ENCODE results near the gene RNF144A.
A peak's percentile ranks its signal among the peaks of the same experiment; 100 is the strongest.

RNF144A gene

GRCh38 chr2:7044253-7045250, 127.3 kb downstream of the RNF144A start:
- DNase-seq (ENCODE audit: low spot score), result peak; percentile 86

GRCh38 chr2:7045601-7046590, 128.7 kb downstream of the RNF144A start:
- DNase-seq (ENCODE audit: low spot score), result no peak

DNA sequence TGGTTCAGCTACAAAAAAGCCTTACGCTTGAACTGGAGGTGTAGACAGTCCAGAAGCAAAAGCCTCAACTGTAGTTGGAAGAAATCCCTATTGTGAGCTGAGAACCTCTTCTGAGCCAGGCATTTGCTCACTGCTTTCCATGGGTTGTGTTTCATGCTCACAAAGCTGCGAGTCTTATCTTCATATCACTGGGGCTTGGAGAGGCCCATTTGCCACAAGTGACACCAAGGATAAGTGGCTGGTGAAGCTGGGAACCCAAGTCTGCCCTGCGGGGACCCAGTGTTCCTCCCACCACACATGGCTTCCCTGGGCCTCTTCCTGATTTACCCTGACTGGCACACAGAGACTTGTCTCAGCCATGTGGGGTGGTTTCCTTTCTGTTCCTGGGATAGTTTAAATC, 130.4 kb downstream of the RNF144A start:
- DNase-seq (ENCODE audit: low spot score), result no peak

GRCh38 chr2:7048762-7049294, 131.6 kb downstream of the RNF144A start:
- no peak for DNase-seq (ENCODE audit: low spot score)

DNA sequence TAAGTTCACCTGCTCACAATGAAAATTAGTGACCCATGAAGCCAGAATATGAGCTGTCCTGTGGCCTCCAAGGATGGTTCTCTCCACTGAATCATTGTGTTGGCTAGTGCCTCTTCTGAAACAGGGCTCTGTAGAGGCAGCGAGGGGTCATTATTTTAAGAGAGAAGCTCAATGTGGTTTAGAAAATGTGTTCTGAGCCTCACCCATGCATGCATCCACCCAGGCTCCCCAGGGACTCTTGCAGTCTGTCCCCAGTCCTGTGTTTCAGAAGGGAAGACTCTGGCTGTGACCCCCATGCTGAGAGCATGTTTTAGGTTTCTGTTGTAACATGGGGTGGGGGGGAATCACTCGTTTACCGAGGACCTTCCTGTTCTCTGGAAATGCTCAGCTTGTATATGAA, 135.2 kb downstream of the RNF144A start:
- no peak for DNase-seq (ENCODE audit: low spot score)

GRCh38 chr2:7053650-7054265, 136.5 kb downstream of the RNF144A start:
- DNase-seq (ENCODE audit: low spot score), result no peak

GRCh38 chr2:7057865-7058400, 140.7 kb downstream of the RNF144A start:
- no peak for DNase-seq (ENCODE audit: low spot score)

GRCh38 chr2:7060156-7060555, 142.9 kb downstream of the RNF144A start:
- DNase-seq (ENCODE audit: low spot score), result no peak

GRCh38 chr2:7060631-7061449, 143.6 kb downstream of the RNF144A start:
- no peak for DNase-seq (ENCODE audit: low spot score)

DNA sequence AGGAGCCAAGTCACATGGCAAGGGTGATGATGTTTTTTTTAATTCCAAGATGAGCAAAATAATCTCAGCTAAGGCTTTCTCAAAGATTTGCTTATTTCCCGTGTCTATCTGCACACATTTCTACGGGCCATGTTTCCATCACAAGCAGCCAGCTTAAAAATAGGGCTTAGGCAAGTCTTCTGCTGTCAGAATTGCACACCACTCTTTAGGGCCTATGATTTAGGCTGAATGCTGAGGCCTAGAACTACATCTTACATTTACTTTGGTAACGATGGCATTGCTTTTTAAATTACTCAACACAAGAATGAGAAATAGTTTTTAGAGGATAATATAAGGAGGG, 144.2 kb downstream of the RNF144A start:
- no peak for DNase-seq (ENCODE audit: low spot score)

DNA sequence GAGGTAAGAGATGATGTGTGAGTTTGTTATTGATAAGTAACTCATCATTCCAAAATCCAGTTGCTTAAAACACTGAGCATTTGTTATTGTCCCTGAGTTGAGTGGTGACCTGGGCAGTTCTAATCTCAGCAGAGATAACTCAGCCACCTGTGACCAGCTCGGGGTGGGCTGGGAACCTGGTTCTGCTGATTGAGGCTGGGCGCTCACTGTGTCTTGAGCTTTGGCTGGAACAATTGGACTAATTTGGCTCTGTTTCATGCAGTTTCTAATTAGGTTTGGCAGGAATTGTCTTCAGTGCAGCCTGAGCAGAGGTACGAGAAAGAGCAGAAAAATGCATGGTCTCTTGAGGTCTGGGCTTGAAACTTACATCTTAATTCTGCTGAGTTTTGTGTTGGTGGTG, 144.7 kb downstream of the RNF144A start:
- no peak for DNase-seq (ENCODE audit: low spot score)

GRCh38 chr2:7063789-7064188, 146.6 kb downstream of the RNF144A start:
- no peak for DNase-seq (ENCODE audit: low spot score)

DNA sequence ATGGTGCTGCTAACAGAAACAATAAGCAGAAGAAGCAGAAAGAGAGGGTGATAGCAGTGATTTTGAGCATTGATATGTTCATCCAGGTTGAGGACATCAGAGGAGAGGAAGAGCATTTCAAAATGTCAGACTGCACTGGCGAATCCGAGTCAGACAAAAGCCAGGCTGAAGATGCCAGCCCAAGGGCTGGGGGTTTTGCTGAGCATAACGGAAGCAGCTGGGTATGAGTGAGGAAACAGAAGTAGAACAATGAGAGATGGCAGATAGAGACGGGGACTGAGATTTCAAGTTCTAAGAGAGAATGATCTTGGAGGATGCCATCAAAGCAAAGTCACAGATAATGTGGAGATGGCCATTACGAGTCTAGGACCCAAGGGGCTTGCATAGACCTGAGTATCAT, 151.2 kb downstream of the RNF144A start:
- no peak for DNase-seq (ENCODE audit: low spot score)

GRCh38 chr2:7070483-7070882, 153.3 kb downstream of the RNF144A start:
- DNase-seq (ENCODE audit: low spot score), result no peak

GRCh38 chr2:7071154-7071553, 153.9 kb downstream of the RNF144A start:
- DNase-seq (ENCODE audit: low spot score), result no peak

- no peak for DNase-seq (ENCODE audit: low spot score)
Observed at GRCh38 chr2:7071916-7072556, 154.8 kb downstream of the RNF144A start.

- no peak for DNase-seq (ENCODE audit: low spot score)
Observed at GRCh38 chr2:7073901-7074300, 156.7 kb downstream of the RNF144A start.

DNA sequence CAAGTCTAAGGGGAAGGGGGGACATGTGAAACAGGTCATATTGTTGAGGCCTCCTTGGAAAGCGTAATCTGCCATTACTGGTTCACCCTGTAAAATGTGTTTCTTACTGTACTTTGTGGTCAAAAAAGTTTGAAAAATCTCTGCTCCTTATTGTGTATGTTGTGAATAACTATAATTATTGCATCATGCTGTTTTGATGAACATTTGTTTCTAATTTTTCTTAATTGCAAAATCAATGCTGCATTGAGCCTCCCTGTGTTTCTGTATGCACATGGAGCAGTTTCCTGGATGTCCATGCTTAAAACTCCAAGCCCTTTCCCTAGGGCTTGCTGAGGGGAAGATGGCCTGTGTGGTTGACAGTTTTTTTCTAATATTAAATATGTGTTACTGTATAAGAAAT, 158.6 kb downstream of the RNF144A start:
- DNase-seq (ENCODE audit: low spot score), result no peak

DNA sequence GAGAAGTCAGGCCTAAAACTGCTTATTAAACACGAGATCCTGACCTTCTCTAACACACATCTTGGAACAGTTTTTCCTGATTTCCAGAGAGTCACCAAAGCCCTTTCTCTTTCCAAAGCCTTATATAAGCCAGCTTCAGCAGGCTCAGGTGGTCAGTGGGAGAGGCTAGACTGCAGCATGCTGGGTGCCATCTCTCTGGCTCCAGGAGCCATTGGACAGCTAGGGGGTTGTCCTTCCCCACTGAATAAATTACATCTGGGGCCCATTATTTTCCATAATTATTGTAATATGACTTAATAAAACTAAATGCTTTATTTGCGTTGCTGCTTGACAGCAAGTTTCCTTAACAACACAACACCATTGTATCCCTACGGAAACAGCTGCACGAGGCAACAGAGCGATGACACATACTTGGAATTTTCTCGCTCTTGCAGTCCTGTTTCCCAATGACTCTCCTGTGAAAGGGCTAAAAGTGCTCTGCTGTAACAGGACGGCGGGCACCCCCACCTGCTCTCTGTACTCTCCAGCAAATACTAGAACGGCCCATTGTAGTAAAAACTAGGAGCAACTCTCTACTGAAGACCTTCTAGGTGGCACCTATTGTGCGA, 160.6 kb downstream of the RNF144A start:
- DNase-seq (ENCODE audit: low spot score), result peak; percentile 58

Measured in AG08395 (cell line).